Stomach (tissue), 9 donors: ENCODE data around the gene PRDM16. TPM values are rescaled to one million over a fixed set of nuclear protein-coding genes. Genes with fewer than 3 reads are reported as not detected.

ENCODE experiments used
- DNase-seq, 2 donors: peaks; one replicate each; pipeline versions ENCODE4 v3.0.0 to v3.0.0-alpha.2; 2013 to 2019
- H3K27ac ChIP-seq, 5 donors: fragments of 200-600 bp in 4 of 5; sonication (generic) in 4 of 5; one replicate each; pipeline ENCODE4 v1.5.1; 2013 to 2019; ENCODE audit warnings: mild to moderate bottlenecking in 1 of 5, moderate library complexity in 1 of 5
- H3K27me3 ChIP-seq, 3 donors: fragments of 200-600 bp; sonication (generic); one replicate each; pipeline ENCODE4 v1.5.1; 2017 to 2019; ENCODE audit warnings: mixed run types in 1 of 3
- H3K36me3 ChIP-seq, 4 donors: fragments of 200-600 bp; sonication (generic); 1 replicate in 3 of 4; 2 replicates in 1 of 4; pipeline ENCODE4 v1.5.1; 2016 to 2019
- H3K4me1 ChIP-seq, 4 donors: fragments of 200-600 bp; sonication (generic); one replicate each; pipeline ENCODE4 v1.5.1; 2016 to 2019
- H3K4me3 ChIP-seq, 4 donors: fragments of 200-600 bp; sonication (generic) in 3 of 4; one replicate each; pipeline ENCODE4 v1.5.1; 2016 to 2019; ENCODE audit warnings: mild to moderate bottlenecking in 1 of 4
- H3K9me3 ChIP-seq, 4 donors: fragments of 200-600 bp; sonication (generic); one replicate each; pipeline ENCODE4 v1.5.1; 2016 to 2019
- CTCF ChIP-seq, 7 experiments: fragments of 450-650 bp in 4 of 7; fragments of 200-600 bp in 3 of 7; sonication (generic) in 3 of 7; IDR thresholded peaks; one replicate each; pipeline ENCODE4 v1.5.1; 2016 to 2019; ENCODE audit warnings: antibody characterized with exemption in 7 of 7, control low read depth in 2 of 7, mild to moderate bottlenecking in 1 of 7
- EP300 ChIP-seq: sonication (generic); formaldehyde crosslinking; IDR thresholded peaks from one replicate; pipeline ENCODE4 v1.6.1; 2017; ENCODE audit warnings: antibody characterized with exemption
- POLR2A ChIP-seq, 4 donors: fragments of 450-650 bp; IDR thresholded peaks; one replicate each; pipeline ENCODE4 v1.6.1; 2016; ENCODE audit warnings: antibody characterized with exemption in 4 of 4, control low read depth in 2 of 4, mild to moderate bottlenecking in 1 of 4, moderate library complexity in 1 of 4
- POLR2AphosphoS5 ChIP-seq, 3 donors: sonication (generic); formaldehyde crosslinking; IDR thresholded peaks; one replicate each; pipeline ENCODE4 v1.6.1; 2016; ENCODE audit warnings: antibody characterized with exemption in 3 of 3
- WGBS, 5 donors: extraction: QIAGEN DNeasy Blood & Tissue Kit in 3 of 5; methylation state at CpG; one replicate each; pipeline versions ENCODE4 v1.1.5 to v1.1.7; 2013 to 2018; 5-methylcytosine and 5-hydroxymethylcytosine counted together
- intact Hi-C: fragments of 100-400 bp; cut with DNase I; formaldehyde crosslinking; loops from one replicate; pipeline ENCODE4 v1.15.1; 2023; ENCODE audit warnings: low total_unique reads
- polyA plus RNA-seq, 3 donors: library from polyadenylated mRNA; stranded (reverse); fragments of 200-250 nt; gene quantifications; one replicate each; pipeline ENCODE4 v1.2.3, GENCODE V29; 2013
- total RNA-seq, 5 donors: library from RNA; depleted of rRNA; stranded (reverse); fragments of >200 nt; gene quantifications; one replicate each; pipeline versions ENCODE4 v1.1.0 to v1.2.3, GENCODE V29; 2014 to 2016
- donor health status: healthy with polysubstance abuse.
- donor health status: Bipolar disorder and iron deficiency.
- donor health status: healthy.

Gene PRDM16
- total and polyA plus RNA-seq, 8 donors = 0.29 to 222 (median 15.8) TPM

- TF ChIP-seq EP300 (no peak), POLR2AphosphoS5 (IDR thresholded peaks at IDR 0.05) (no peak)
- peaks cover 41 to 62% (median 53%) of the 10 kb centered on the region in 4 donors for H3K4me1 ChIP-seq
Measured at GRCh38 chr1:3176028-3176427, 107.0 kb downstream of the PRDM16 start.

GRCh38 chr1:3176820-3177219 is 107.8 kb downstream of the PRDM16 start:
- intact Hi-C loops = no loop called here
- TF ChIP-seq CTCF (IDR thresholded peaks at IDR 0.05) (no peak), EP300 (no peak), POLR2A (IDR thresholded peaks at IDR 0.05) (no peak), POLR2AphosphoS5 (IDR thresholded peaks at IDR 0.05) (no peak)
- H3K4me1 ChIP-seq = peaks cover 33 to 54% (median 45%) of the 10 kb centered on the region in 4 donors
- no peak overlapping the region for H3K27ac ChIP-seq
- DNase-seq = no peak
- no peaks in the 10 kb centered on the region for H3K36me3 ChIP-seq
- no peak overlapping the region for H3K4me3 ChIP-seq
- peaks cover 0 to 2% (median 0%) of the 10 kb centered on the region in 3 donors for H3K27me3 ChIP-seq
- 85 to 97% (median 93%) methylated on average over 2 of the region's 2 CpGs for WGBS, 5 donors
- H3K9me3 ChIP-seq = no peaks in the 10 kb centered on the region

More at GRCh38 chr1:3176028-3176427, 107.0 kb downstream of the PRDM16 start:
- Histone ChIP-seq H3K9me3 (no peaks in the 10 kb centered on the region), H3K27me3 (peaks cover 0 to 9% (median 0%) of the 10 kb centered on the region in 3 donors), H3K36me3 (no peaks in the 10 kb centered on the region), H3K27ac (peak overlapping the region in 2 of 5 donors; percentile 89 to 92), H3K4me3 (no peak overlapping the region)
- no peak for DNase-seq
- intact Hi-C loops = no loop called here

- TF ChIP-seq EP300 (no peak), CTCF (IDR thresholded peaks at IDR 0.05) (no peak), POLR2AphosphoS5 (IDR thresholded peaks at IDR 0.05) (no peak), POLR2A (IDR thresholded peaks at IDR 0.05) (no peak)
- H3K27me3 ChIP-seq = peaks cover 0 to 5% (median 0%) of the 10 kb centered on the region in 3 donors
- H3K9me3 ChIP-seq = no peaks in the 10 kb centered on the region
- no peaks in the 10 kb centered on the region for H3K36me3 ChIP-seq
- H3K4me3 ChIP-seq = no peak overlapping the region
- WGBS, 5 donors = 64 to 88% (median 77%) methylated on average over 16 of the region's 16 CpGs
- H3K27ac ChIP-seq = peak overlapping the region in 3 of 5 donors; percentile 30 to 64 (median 37)
- DNase-seq = no peak
- peaks cover 26 to 48% (median 40%) of the 10 kb centered on the region in 4 donors for H3K4me1 ChIP-seq
- intact Hi-C loops = no loop called here
Measured at GRCh38 chr1:3178279-3178678, 109.3 kb downstream of the PRDM16 start.

- no peaks in the 10 kb centered on the region for H3K9me3 ChIP-seq
- peaks cover 0 to 17% (median 0%) of the 10 kb centered on the region in 3 donors for H3K27me3 ChIP-seq
- H3K4me3 ChIP-seq = no peak overlapping the region
- H3K27ac ChIP-seq = peak overlapping the region in 3 of 5 donors; percentile 30 to 64 (median 37)
- no peak for DNase-seq
- TF ChIP-seq EP300 = no peak
- TF ChIP-seq POLR2AphosphoS5 (IDR thresholded peaks at IDR 0.05) = no peak
- TF ChIP-seq CTCF (IDR thresholded peaks at IDR 0.05) = no peak
- TF ChIP-seq POLR2A (IDR thresholded peaks at IDR 0.05) = no peak
- intact Hi-C loops = no loop called here
- peaks cover 22 to 48% (median 38%) of the 10 kb centered on the region in 4 donors for H3K4me1 ChIP-seq
- H3K36me3 ChIP-seq = no peaks in the 10 kb centered on the region
- WGBS, 5 donors = 62 to 82% (median 76%) methylated on average over 7 to 15 of the region's 15 CpGs
Measured at GRCh38 chr1:3179471-3179870, 110.5 kb downstream of the PRDM16 start.

GRCh38 chr1:3180915-3181314 is 111.9 kb downstream of the PRDM16 start:
- Histone ChIP-seq H3K27ac (no peak overlapping the region), H3K9me3 (no peaks in the 10 kb centered on the region), H3K4me3 (no peak overlapping the region), H3K4me1 (peaks cover 13 to 43% (median 35%) of the 10 kb centered on the region in 4 donors), H3K27me3 (peaks cover 0 to 29% (median 0%) of the 10 kb centered on the region in 3 donors), H3K36me3 (no peaks in the 10 kb centered on the region)
- WGBS, 5 donors = 88 to 95% (median 93%) methylated on average over 36 of the region's 36 CpGs
- no peak for DNase-seq
- TF ChIP-seq POLR2AphosphoS5 (IDR thresholded peaks at IDR 0.05) = no peak
- no peak for TF ChIP-seq CTCF (IDR thresholded peaks at IDR 0.05)
- TF ChIP-seq POLR2A (IDR thresholded peaks at IDR 0.05) = no peak
- TF ChIP-seq EP300 = no peak
- intact Hi-C loops = no loop called here
